ENCODE data around the gene ABLIM3. TPM values are rescaled to one million over a fixed set of nuclear protein-coding genes. Genes with fewer than 3 reads are reported as not detected.

The ABLIM3 gene
- total and polyA plus RNA-seq, 2 experiments from 2014 or later, result 7.3 to 7.8 TPM

- H3K27ac ChIP-seq, result no peak overlapping the region
- no peak overlapping the region for H2AFZ ChIP-seq
- 66% methylated on average over 6 of the region's 6 CpGs for WGBS (ENCODE audit: low lambda C conversion rate, missing lambda C conversion rate)
- TF ChIP-seq CTCF (IDR thresholded peaks at IDR 0.05; ENCODE audit: poor library complexity), result no peak
- no peak for TF ChIP-seq EZH2 (IDR thresholded peaks at IDR 0.05; ENCODE audit: borderline replicate concordance)
- no peak for TF ChIP-seq EZH2phosphoT487 (IDR thresholded peaks at IDR 0.05; ENCODE audit: low read depth, severe bottlenecking, unreplicated experiment)
- H3K79me2 ChIP-seq, result no peaks in the 10 kb centered on the region
- H3K4me3 ChIP-seq, result no peak overlapping the region
- no peaks in the 10 kb centered on the region for H3K9me2 ChIP-seq (replicated peaks; ENCODE audit: insufficient read depth)
- H3K9me3 ChIP-seq (ENCODE audit: low read depth), result no peaks in the 10 kb centered on the region
- H3K36me3 ChIP-seq (replicated peaks; ENCODE audit: insufficient read depth, low read depth), result no peaks in the 10 kb centered on the region
- H3K27me3 ChIP-seq, result no peaks in the 10 kb centered on the region
- no peaks in the 10 kb centered on the region for H3K4me1 ChIP-seq (ENCODE audit: insufficient read depth)
- H4K20me1 ChIP-seq (ENCODE audit: insufficient read depth, poor library complexity, severe bottlenecking), result no peaks in the 10 kb centered on the region
- no peak overlapping the region for H3K4me2 ChIP-seq
- no peak for DNase-seq (ENCODE audit: low spot score)
Observed at GRCh38 chr5:149217096-149217802, 76.0 kb downstream of the ABLIM3 start.

- Histone ChIP-seq H3K27me3 (no peaks in the 10 kb centered on the region), H3K27ac (no peak overlapping the region), H3K9me3 (ENCODE audit: low read depth) (no peaks in the 10 kb centered on the region), H3K4me1 (ENCODE audit: insufficient read depth) (no peaks in the 10 kb centered on the region), H3K9me2 (replicated peaks; ENCODE audit: insufficient read depth) (no peaks in the 10 kb centered on the region), H2AFZ (no peak overlapping the region), H3K4me3 (no peak overlapping the region), H3K4me2 (no peak overlapping the region), H4K20me1 (ENCODE audit: insufficient read depth, poor library complexity, severe bottlenecking) (no peaks in the 10 kb centered on the region), H3K79me2 (no peaks in the 10 kb centered on the region), H3K36me3 (replicated peaks; ENCODE audit: insufficient read depth, low read depth) (no peaks in the 10 kb centered on the region)
- WGBS (ENCODE audit: low lambda C conversion rate, missing lambda C conversion rate), result 78% methylated on average over 3 of the region's 3 CpGs
- no peak for DNase-seq (ENCODE audit: low spot score)
- TF ChIP-seq CTCF (IDR thresholded peaks at IDR 0.05; ENCODE audit: poor library complexity) (no peak), EZH2 (IDR thresholded peaks at IDR 0.05; ENCODE audit: borderline replicate concordance) (no peak), EZH2phosphoT487 (IDR thresholded peaks at IDR 0.05; ENCODE audit: low read depth, severe bottlenecking, unreplicated experiment) (no peak)
Observed at GRCh38 chr5:149217803-149218155, 76.5 kb downstream of the ABLIM3 start.

GRCh38 chr5:149219584-149219983, 78.3 kb downstream of the ABLIM3 start:
- no peaks in the 10 kb centered on the region for H3K27me3 ChIP-seq
- no peaks in the 10 kb centered on the region for H3K9me3 ChIP-seq (ENCODE audit: low read depth)
- no peak for DNase-seq (ENCODE audit: low spot score)
- H3K79me2 ChIP-seq, result no peaks in the 10 kb centered on the region
- no peak overlapping the region for H3K4me3 ChIP-seq
- no peak for TF ChIP-seq EZH2 (IDR thresholded peaks at IDR 0.05; ENCODE audit: borderline replicate concordance)
- TF ChIP-seq EZH2phosphoT487 (IDR thresholded peaks at IDR 0.05; ENCODE audit: low read depth, severe bottlenecking, unreplicated experiment), result no peak
- TF ChIP-seq CTCF (IDR thresholded peaks at IDR 0.05; ENCODE audit: poor library complexity), result no peak
- H3K9me2 ChIP-seq (replicated peaks; ENCODE audit: insufficient read depth), result no peaks in the 10 kb centered on the region
- no peaks in the 10 kb centered on the region for H3K4me1 ChIP-seq (ENCODE audit: insufficient read depth)
- H3K4me2 ChIP-seq, result no peak overlapping the region
- no peak overlapping the region for H2AFZ ChIP-seq
- H3K27ac ChIP-seq, result no peak overlapping the region
- 55% methylated on average over 1 of the region's 1 CpG for WGBS (ENCODE audit: low lambda C conversion rate, missing lambda C conversion rate)
- no peaks in the 10 kb centered on the region for H4K20me1 ChIP-seq (ENCODE audit: insufficient read depth, poor library complexity, severe bottlenecking)
- H3K36me3 ChIP-seq (replicated peaks; ENCODE audit: insufficient read depth, low read depth), result no peaks in the 10 kb centered on the region

Measured in hepatocyte (in vitro differentiated cells).